Right cardiac atrium (tissue), 5 donors: ENCODE results near the gene CHPF2. TPM values are rescaled to one million over a fixed set of nuclear protein-coding genes. Genes with fewer than 3 reads are reported as not detected.

ENCODE experiments used
- ATAC-seq, 2 donors: fragments of 200-7000 bp; cut with Tn5 transposase; one replicate each; pipeline versions ENCODE4 v1.8.0 to v1.9.1; 2020; ENCODE audit warnings: moderate library complexity in 2 of 2, mild to moderate bottlenecking in 1 of 2
- DNase-seq, 3 donors: peaks; one replicate each; pipeline ENCODE4 v3.0.0-alpha.2; 2020
- H3K27ac ChIP-seq: one replicate; pipeline ENCODE4 v1.5.1; 2013; ENCODE audit warnings: mild to moderate bottlenecking, low read length, control low read depth, moderate library complexity
- H3K27me3 ChIP-seq: one replicate; pipeline ENCODE4 v1.6.1; 2013; ENCODE audit not compliant: control insufficient read depth, insufficient read depth
- H3K4me1 ChIP-seq: one replicate; pipeline ENCODE4 v1.6.1; 2013; ENCODE audit warnings: low read length; ENCODE audit not compliant: control insufficient read depth, insufficient read depth
- H3K4me3 ChIP-seq: one replicate; pipeline ENCODE4 v1.5.1; 2013; ENCODE audit warnings: low read length, control low read depth
- H3K9me3 ChIP-seq: one replicate; pipeline ENCODE4 v1.6.1; 2013; ENCODE audit warnings: low read length; ENCODE audit not compliant: control insufficient read depth
- WGBS: extraction: QIAGEN DNeasy Blood & Tissue Kit; methylation state at CpG from one replicate; pipeline ENCODE4 v1.1.7; 2013; 5-methylcytosine and 5-hydroxymethylcytosine counted together
- intact Hi-C, 4 donors: fragments of 100-400 bp; cut with DNase I; formaldehyde crosslinking; loops; one replicate each; pipeline versions ENCODE4 v1.11.0 to v1.14.0; 2022 to 2023
- polyA plus RNA-seq: library from polyadenylated mRNA; stranded (reverse); fragments of 200-250 nt; gene quantifications from one replicate; pipeline ENCODE4 v1.2.3, GENCODE V29; 2013
- total RNA-seq, 4 donors: library from RNA; stranded (reverse); fragmentation: NEBNext Ultra II Directional; extraction: Animal tissue kit (Norgen Biotek cat#: 25700); gene quantifications; one replicate each; pipeline ENCODE4 v1.2.1, GENCODE V29; 2021
- donor health status: healthy with polysubstance abuse.
- donor health status: DM: no; HTN: yes; CAD: no.
- donor health status: DM: no; HTN: no; CAD: no.
- donor health status: DM: no; HTN: yes; CAD: no; lungs with severe emphysema.
- donor health status: DM: yes; HTN: yes; CAD: no.

Gene CHPF2
- total and polyA plus RNA-seq, 5 donors = 15.5 to 35.3 (median 26.5) TPM

DNA sequence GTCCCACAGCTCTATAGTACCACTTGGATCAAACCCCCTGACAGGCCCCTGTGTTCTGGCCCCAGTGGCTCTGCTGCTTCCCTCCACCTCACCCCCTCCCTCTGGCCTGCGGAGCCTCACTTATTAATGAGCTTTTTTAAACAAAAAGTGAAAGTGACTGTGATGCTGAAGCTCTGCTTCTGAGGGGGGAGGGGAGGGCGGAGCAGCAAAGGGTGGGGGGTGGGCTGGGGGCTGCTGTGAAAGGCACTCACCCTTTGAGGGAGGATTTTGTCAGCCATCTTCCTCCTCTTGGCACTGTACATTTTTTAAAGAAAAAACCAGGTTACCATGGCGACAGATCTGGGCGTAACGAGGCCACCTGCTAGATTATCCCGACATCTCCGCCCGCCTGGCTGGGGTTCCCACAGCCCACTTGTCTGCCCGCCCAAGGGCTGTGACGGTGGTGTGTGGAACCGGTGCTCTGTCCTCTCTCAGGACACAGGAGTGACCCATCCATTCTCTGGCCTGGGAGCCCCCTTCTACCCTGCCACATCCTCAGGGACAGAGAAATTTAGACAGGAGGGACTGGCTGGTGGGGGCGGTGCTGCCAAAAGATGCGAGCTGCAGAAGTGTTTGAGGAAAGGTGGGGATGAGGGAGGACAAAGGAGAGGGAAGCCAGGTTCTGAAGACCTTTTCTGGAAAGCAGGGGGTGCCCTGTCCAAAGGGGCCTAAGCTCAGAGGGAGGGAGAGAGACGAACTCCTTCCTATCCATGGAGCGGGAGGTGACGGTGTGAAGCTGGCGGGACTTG lies 11.3 kb downstream of the CHPF2 start:
- H3K27ac ChIP-seq = no peak overlapping the region
- H3K4me1 ChIP-seq = peaks cover 6% of the 10 kb centered on the region
- H3K4me3 ChIP-seq = no peak overlapping the region
- 49% methylated on average over 17 of the region's 17 CpGs for WGBS
- no peaks in the 10 kb centered on the region for H3K9me3 ChIP-seq
- DNase-seq (no peak), ATAC-seq (no peak)
- H3K27me3 ChIP-seq = no peaks in the 10 kb centered on the region
- intact Hi-C loops = loop anchor here in 2 of 4 donors (5.0 kb wide), 1 partner anchor 59 kb away; no protein-coding TSS in a partner anchor

DNA sequence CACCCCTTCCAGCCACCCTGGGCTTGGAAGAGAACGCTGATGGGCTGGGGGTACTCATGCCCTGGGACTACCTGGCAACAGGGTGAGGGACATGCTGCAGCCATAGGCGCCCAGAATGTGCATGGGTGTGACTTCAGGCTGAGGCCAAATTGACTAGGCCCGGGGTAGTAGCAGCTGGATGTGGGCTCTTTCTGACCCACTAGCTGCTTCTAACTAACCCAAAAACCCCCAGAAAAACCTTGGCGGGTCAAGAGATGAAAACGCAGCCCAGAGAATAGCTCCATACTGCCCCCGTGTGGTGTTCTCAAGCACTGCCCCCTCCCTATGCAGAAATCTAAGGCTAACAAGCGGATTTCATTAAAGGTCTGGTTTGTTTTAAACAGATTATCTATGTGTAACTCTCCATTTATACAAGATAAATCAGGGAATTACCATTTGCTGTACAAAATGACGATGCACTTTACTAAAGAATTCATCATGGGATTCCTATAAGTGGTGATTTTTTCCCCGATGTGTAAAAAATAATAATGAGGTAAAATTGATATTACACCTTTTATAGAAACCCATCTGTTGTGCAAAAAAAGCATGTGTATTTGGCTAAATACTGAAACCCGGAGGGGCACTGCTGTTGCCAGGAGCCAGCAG lies 12.0 kb downstream of the CHPF2 start:
- Histone ChIP-seq H3K4me3 (no peak overlapping the region), H3K9me3 (no peaks in the 10 kb centered on the region), H3K27ac (no peak overlapping the region), H3K4me1 (peaks cover 6% of the 10 kb centered on the region), H3K27me3 (no peaks in the 10 kb centered on the region)
- 24% methylated on average over 10 of the region's 10 CpGs for WGBS
- DNase-seq = peak in 1 of 3 donors; percentile 73
- intact Hi-C loops = loop anchor here in 2 of 4 donors (5.0 kb wide), 1 partner anchor 58 kb away; no protein-coding TSS in a partner anchor
- no peak for ATAC-seq

DNA sequence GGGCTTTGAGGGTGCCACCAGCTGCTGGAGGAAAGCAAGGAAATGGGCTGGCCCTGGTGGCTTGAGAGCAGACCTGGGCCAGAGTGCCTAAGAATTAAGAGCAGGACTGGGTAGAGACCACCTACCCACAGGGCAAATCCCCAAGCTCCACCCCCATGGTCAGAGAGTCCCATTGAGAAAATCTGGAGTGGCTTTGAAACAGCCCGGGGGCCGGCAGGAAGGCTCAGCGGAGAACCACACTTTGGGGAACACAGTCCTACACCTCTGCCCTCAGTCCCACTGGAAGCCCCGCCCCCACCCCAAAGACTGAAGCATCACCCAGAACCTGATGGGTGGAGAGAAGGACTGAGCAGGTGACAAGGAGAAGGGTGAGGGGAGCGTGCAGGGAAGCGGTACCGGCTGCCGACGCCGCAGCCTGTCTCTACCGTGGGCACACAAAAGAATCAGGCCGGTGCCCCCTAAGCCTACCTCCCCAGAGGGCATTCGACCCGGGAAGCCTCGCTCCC lies 12.6 kb downstream of the CHPF2 start:
- Histone ChIP-seq H3K4me3 (peak overlapping the region; percentile 29), H3K27ac (no peak overlapping the region), H3K9me3 (no peaks in the 10 kb centered on the region), H3K27me3 (no peaks in the 10 kb centered on the region), H3K4me1 (peaks cover 6% of the 10 kb centered on the region)
- DNase-seq = no peak
- 17% methylated on average over 15 of the region's 15 CpGs for WGBS
- intact Hi-C loops = loop anchor here (5.0 kb wide), 1 partner anchor 57 kb away; no protein-coding TSS in a partner anchor
- no peak for ATAC-seq

DNA sequence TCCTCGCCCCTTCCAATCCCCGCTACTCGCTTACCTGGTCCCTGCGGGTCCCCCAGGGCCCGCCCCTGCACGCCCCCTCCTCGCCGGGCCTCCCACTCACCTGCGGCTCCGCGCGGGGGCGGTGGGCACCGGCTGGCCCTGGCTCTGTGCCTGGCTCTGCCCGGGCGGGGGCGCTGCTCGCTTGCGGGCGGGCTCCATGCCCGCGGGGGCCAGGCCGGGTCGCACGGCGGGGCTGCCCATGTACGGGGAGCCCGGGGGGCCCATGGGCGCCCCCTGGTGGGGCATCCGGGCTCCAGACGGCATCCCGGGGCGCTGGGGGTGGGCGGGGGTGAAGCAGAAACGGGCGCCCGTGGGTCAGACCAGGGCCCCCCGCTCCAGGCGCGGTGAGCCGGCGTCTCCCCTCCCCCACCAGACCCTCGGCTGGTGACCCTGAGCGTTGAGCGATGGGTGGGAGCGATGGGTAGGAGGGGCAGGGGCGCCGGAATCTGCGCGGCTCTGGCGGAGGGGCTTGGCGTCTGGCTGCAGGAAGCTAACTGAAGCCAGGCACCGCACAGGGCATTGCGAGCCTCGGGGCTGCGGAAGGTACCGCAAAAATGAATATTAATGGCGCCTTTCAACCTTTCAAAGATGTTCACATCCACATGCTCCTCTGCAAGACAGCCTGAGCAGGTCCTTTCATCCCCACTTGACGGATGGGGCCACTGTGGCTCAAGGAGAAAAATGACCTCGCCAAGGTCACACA lies 13.2 kb downstream of the CHPF2 start:
- WGBS = 4% methylated on average over 60 of the region's 60 CpGs
- intact Hi-C loops = loop anchor here in 2 of 4 donors (5.0 kb wide), 1 partner anchor 57 kb away; no protein-coding TSS in a partner anchor
- Histone ChIP-seq H3K27ac (peak overlapping the region; percentile 19), H3K4me1 (peaks cover 10% of the 10 kb centered on the region), H3K27me3 (no peaks in the 10 kb centered on the region), H3K9me3 (no peaks in the 10 kb centered on the region), H3K4me3 (peak overlapping the region; percentile 29)
- ATAC-seq (peak; percentile 3 to 5), DNase-seq (peak in 2 of 3 donors; percentile 85 to 87)

DNA sequence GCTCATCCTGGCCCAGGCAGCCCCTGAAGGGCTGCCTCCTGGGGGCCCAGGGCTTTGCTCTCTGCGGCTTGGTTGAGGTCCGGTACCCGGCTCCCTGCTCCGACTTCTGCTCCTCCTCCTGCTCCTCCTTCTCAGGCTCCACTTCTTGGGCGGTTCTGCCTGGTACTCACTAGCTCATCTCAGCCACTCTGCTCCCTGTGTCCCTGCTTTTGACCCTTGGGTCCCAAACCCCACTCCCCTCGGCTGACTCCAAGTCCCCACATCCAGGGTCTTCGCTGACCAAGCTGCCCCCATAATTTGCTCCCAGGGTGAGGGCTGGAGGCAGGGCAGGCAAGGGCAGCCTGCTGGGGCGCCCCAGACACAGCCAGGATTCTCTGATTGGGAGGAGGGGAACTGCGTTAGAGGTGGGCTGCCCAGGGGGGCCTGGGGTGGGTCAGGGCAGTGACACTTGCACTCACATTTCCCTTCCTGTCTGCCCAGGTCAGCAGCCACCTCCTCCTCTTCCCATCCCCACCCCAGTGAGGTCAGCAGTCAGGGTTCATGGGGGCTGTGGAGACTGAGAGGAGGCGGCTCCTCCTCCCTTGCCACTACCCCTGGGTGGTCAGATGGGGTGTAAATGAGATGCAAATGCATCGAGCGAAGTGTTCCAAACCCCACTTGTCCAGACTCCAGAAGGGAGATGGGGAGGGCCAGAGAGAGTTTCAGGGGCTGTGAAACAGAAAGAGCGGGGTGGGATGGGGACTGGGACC lies 14.0 kb downstream of the CHPF2 start:
- Histone ChIP-seq H3K4me3 (no peak overlapping the region), H3K27me3 (no peaks in the 10 kb centered on the region), H3K9me3 (no peaks in the 10 kb centered on the region), H3K27ac (peak overlapping the region; percentile 84), H3K4me1 (peaks cover 13% of the 10 kb centered on the region)
- no peak for ATAC-seq
- intact Hi-C loops = loop anchor here in 2 of 4 donors (5.0 kb wide), 1 partner anchor 56 kb away; no protein-coding TSS in a partner anchor
- no peak for DNase-seq
- 36% methylated on average over 13 of the region's 13 CpGs for WGBS

DNA sequence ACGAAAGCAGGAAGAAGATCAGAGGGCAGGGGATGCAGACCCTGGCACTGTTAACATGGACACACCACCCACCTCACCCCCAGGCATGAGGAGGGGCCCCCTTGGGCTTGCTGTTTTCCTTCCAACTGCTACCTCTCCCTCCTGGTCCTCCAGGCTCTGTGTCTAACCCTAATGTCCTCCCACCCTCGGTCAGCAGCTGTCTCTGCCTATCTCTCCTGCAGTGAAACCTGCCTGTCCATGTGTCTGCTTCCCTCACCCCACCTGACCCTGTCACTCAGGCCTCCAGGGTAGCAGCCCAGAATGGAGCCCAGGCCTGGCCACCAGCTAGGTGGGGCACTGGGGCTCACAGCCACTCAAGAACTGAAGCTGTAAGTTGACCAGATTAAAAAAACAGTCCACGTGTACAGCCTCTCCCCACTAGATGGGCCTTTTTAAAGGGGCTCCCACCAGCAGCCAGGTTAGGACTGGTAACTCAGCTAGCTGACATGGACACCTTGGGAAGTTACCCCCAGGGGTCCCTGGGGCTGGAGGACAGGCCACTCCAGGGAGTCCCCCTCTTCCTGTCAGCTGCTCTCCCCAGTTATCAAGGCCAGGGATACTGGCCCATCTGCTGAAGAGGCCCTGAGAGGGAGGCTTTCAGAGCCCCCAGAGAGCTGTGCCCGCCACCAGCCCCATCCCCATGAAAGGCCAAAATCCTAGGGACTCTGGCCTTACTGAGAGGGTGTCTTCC lies 14.7 kb downstream of the CHPF2 start:
- intact Hi-C loops = loop anchor here in 2 of 4 donors (5.0 kb wide), 1 partner anchor 55 kb away; no protein-coding TSS in a partner anchor
- WGBS = 30% methylated on average over 4 of the region's 4 CpGs
- ATAC-seq (no peak), DNase-seq (peak in 2 of 3 donors; percentile 67 to 75)
- H3K9me3 ChIP-seq = no peaks in the 10 kb centered on the region
- peak overlapping the region; percentile 84 for H3K27ac ChIP-seq
- peak overlapping the region; percentile 60 for H3K4me3 ChIP-seq
- no peaks in the 10 kb centered on the region for H3K27me3 ChIP-seq
- peaks cover 13% of the 10 kb centered on the region for H3K4me1 ChIP-seq

DNA sequence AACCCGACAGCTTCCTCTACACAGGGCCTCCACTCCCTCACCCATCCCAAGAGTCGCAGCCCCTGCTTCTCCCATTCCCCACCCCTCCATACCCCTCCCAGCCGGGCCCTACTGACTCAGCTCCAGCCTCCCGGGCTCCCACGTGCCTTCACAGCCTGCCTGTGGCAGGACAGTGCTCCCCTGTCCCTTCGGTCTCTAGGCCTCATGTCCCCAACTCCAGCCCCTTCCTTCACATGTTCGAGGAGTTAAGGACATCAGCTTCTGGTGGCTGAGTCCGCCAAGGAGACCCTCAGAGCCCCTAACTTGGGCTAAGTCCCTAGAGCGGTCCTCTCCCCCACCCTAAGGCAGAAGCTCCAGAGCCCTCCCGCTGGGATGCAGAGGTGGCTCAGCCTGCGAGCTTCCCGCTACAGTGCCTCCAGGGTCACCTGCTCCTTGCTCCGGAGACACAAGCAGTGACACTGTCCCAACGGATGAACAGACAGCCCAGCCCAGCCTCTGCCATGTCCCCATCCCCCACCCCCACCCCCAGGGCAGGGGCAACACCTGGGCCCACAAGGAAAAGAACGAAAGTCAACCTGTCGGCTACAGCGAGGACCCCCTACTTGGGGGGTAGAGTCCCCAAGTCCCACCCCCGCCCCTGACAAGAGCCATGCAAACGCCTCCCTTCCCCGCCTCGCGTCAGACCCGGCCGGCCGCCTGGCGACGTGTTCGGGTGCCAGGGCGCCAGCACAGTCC lies 15.5 kb downstream of the CHPF2 start:
- H3K27ac ChIP-seq = peak overlapping the region; percentile 84
- DNase-seq (peak in 2 of 3 donors; percentile 65 to 67), ATAC-seq (peak; percentile 2 to 5)
- H3K9me3 ChIP-seq = no peaks in the 10 kb centered on the region
- peak overlapping the region; percentile 60 for H3K4me3 ChIP-seq
- H3K27me3 ChIP-seq = no peaks in the 10 kb centered on the region
- H3K4me1 ChIP-seq = peaks cover 16% of the 10 kb centered on the region
- WGBS = 5% methylated on average over 29 of the region's 29 CpGs
- intact Hi-C loops = loop anchor here in 2 of 4 donors (5.0 kb wide), 1 partner anchor 55 kb away; no protein-coding TSS in a partner anchor

DNA sequence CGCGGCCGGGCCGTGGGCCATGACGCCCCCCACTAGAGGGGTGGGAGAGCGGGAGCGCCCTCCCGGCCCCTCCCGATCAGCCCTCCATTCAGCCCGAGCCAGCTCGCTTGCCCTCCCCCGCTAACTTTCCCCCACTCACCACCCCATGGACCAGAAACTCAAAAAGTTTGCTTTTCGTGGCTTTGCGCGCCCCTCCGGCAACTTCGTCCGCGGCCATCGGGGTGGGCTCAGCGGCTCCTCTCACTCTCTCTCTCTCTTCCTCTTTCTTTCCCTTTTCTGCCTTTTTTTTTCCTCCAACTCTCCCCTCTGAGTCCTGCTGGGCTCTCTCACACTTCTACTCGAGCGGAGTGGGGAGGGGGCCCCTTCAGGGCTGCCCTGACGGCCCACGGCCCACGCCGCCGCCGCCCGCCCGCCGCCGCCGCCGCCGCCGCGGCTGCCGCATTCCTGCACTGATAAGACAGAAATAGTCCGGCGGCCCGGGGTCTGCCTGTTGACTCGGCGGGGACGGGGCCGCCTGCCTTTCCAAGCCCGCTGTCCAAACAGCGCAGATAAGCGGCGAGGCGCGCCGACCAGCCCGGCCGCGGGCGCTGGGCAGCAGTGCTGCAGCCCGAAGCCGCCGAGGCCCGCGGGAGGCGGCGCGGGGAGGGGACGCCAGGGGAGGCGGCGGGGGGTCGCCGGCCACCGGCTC lies 16.2 kb downstream of the CHPF2 start, which contains the start of gene SMARCD3:
Gene SMARCD3 (minus strand): TSS at position 349 of the 688 bp plus-strand sequence. CDS start 132 bp downstream, at position 217.
- Histone ChIP-seq H3K27ac (peak within 1 kb of the TSS; percentile 88), H3K4me3 (peak within 1 kb of the TSS; percentile 60), H3K9me3 (no peaks in the 10 kb centered on the region), H3K27me3 (no peaks in the 10 kb centered on the region), H3K4me1 (peaks cover 16% of the 10 kb centered on the region)
- DNase-seq = peak; percentile 80 to 94 (median 94)
- ATAC-seq = peak; percentile 34 to 40
- under 1% methylated on average over 71 of the region's 71 CpGs for WGBS
- intact Hi-C loops = loop anchor here in 2 of 4 donors (5.0 kb wide), 1 partner anchor 54 kb away; no protein-coding TSS in a partner anchor
